Gastrocnemius medialis (tissue), 4 donors: ENCODE measurements around the gene C2orf92. TPM values are rescaled to one million over a fixed set of nuclear protein-coding genes. Genes with fewer than 3 reads are reported as not detected.

Experiments
- ATAC-seq, 2 donors: fragments of 150-250 bp; one replicate each; pipeline ENCODE4 v1.9.1; 2016
- DNase-seq, 2 donors: peaks; one replicate each; pipeline ENCODE4 v3.0.0-alpha.2; 2019
- H3K27ac ChIP-seq, 4 donors: fragments of 200-600 bp; sonication (generic); 1 replicate in 1 of 4; 2 replicates in 3 of 4; pipeline ENCODE4 v1.5.1; 2016 to 2018; ENCODE audit warnings: mild to moderate bottlenecking in 2 of 4, moderate library complexity in 1 of 4
- H3K27me3 ChIP-seq, 3 donors: fragments of 200-600 bp; sonication (generic) in 2 of 3; 1 replicate in 1 of 3; 2 replicates in 2 of 3; pipeline versions ENCODE4 v1.5.1 to v1.6.0; 2016 to 2019; ENCODE audit warnings: mild to moderate bottlenecking in 1 of 3, moderate library complexity in 1 of 3
- H3K36me3 ChIP-seq, 2 donors: fragments of 200-600 bp; sonication (generic) in 1 of 2; one replicate each; pipeline ENCODE4 v1.5.1; 2017 to 2018
- H3K4me1 ChIP-seq, 2 donors: fragments of 200-600 bp; sonication (generic) in 1 of 2; one replicate each; pipeline ENCODE4 v1.5.1; 2016 to 2017; ENCODE audit warnings: mild to moderate bottlenecking in 2 of 2
- H3K4me3 ChIP-seq, 4 donors: fragments of 200-600 bp; sonication (generic) in 3 of 4; 1 replicate in 1 of 4; 2 replicates in 3 of 4; pipeline ENCODE4 v1.5.1; 2016 to 2019; ENCODE audit warnings: mild to moderate bottlenecking in 2 of 4
- H3K9me3 ChIP-seq, 3 donors: fragments of 200-600 bp; sonication (generic) in 2 of 3; 1 replicate in 1 of 3; 2 replicates in 2 of 3; pipeline ENCODE4 v1.5.1; 2016 to 2019
- POLR2A ChIP-seq, 2 donors: fragments of 450-650 bp; IDR thresholded peaks; one replicate each; pipeline ENCODE4 v1.6.1; 2017; ENCODE audit warnings: antibody characterized with exemption in 2 of 2, mild to moderate bottlenecking in 2 of 2, moderate library complexity in 2 of 2
- in situ Hi-C, 4 donors: fragments of 200-750 bp; cut with MboI; loops; one replicate each; pipeline versions ENCODE4 v1.15.0 to v1.8.0; 2017; ENCODE audit warnings: low sequenced_read_pairs in 4 of 4
- intact Hi-C: fragments of 100-400 bp; cut with DNase I; formaldehyde crosslinking; loops from one replicate; pipeline ENCODE4 v1.15.1; 2023; ENCODE audit warnings: low total_unique reads
- total RNA-seq, 4 donors: library from RNA; depleted of rRNA; stranded (reverse); fragments of >200 nt; gene quantifications; one replicate each; pipeline versions ENCODE4 v1.1.0 to v1.2.3, GENCODE V29; 2016
- TF ChIP-seq, protein P1 (sequence below), 5 experiments: fragments of 450-650 bp in 3 of 5; fragments of 200-600 bp in 2 of 5; sonication (generic) in 2 of 5; IDR thresholded peaks in 4 of 5; conservative IDR thresholded peaks in 1 of 5; 1 replicate in 4 of 5; 2 replicates in 1 of 5; pipeline ENCODE4 v1.5.1; 2016 to 2019; ENCODE audit warnings: antibody characterized with exemption in 5 of 5, mild to moderate bottlenecking in 3 of 5, moderate library complexity in 3 of 5

C2orf92 gene
- total RNA-seq, 4 donors from 2014 or later: 0.85 to 4.2 TPM; not detected in 2

DNA sequence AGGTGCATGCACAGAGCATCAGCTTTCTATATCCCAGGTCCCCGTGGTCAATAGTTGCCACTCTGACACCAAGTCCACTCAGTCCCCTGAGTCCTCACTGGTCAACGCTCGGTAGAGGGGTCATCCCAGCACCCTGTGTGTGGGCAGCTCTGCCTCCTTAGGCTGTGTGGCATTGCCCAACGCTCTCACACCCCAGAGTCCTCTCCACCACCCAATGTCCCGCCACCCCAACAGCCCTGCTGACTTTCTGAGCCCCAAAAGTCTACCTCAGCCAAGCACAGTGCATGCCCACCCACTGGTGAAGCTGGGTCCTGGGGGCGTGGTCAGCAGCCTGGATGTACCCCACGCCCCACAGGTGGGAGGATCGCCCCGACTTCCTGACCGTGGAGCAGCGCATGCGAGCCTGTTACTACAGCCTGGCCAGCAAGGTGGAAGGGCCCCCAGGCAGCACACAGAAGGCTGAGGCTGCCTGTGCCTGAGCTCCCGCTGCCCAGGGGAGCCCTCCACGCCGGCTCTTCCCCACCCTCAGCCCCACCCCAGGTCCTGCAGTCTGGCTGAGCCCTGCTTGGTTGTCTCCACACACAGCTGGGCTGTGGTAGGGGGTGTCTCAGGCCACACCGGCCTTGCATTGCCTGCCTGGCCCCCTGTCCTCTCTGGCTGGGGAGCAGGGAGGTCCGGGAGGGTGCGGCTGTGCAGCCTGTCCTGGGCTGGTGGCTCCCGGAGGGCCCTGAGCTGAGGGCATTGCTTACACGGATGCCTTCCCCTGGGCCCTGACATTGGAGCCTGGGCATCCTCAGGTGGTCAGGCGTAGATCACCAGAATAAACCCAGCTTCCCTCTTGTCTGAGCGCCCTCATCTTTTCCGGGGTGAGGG is 69.7 kb downstream of the C2orf92 start:
- H3K4me1 ChIP-seq: no peaks in the 10 kb centered on the region
- no peaks in the 10 kb centered on the region for H3K27me3 ChIP-seq
- intact Hi-C loops (no loop called here), in situ Hi-C loops (no loop called here)
- H3K9me3 ChIP-seq: no peaks in the 10 kb centered on the region
- no peak for ATAC-seq
- no peak for DNase-seq
- TF ChIP-seq, protein P1, sequence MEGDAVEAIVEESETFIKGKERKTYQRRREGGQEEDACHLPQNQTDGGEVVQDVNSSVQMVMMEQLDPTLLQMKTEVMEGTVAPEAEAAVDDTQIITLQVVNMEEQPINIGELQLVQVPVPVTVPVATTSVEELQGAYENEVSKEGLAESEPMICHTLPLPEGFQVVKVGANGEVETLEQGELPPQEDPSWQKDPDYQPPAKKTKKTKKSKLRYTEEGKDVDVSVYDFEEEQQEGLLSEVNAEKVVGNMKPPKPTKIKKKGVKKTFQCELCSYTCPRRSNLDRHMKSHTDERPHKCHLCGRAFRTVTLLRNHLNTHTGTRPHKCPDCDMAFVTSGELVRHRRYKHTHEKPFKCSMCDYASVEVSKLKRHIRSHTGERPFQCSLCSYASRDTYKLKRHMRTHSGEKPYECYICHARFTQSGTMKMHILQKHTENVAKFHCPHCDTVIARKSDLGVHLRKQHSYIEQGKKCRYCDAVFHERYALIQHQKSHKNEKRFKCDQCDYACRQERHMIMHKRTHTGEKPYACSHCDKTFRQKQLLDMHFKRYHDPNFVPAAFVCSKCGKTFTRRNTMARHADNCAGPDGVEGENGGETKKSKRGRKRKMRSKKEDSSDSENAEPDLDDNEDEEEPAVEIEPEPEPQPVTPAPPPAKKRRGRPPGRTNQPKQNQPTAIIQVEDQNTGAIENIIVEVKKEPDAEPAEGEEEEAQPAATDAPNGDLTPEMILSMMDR (IDR thresholded peaks at IDR 0.05 in 4 of 5, conservative IDR thresholded peaks at IDR 0.05 in 1 of 5): no peak
- TF ChIP-seq POLR2A (IDR thresholded peaks at IDR 0.05): no peak
- H3K27ac ChIP-seq: no peak overlapping the region
- H3K4me3 ChIP-seq: no peak overlapping the region
- H3K36me3 ChIP-seq: peaks cover 0 to 7% of the 10 kb centered on the region in 2 donors

DNA sequence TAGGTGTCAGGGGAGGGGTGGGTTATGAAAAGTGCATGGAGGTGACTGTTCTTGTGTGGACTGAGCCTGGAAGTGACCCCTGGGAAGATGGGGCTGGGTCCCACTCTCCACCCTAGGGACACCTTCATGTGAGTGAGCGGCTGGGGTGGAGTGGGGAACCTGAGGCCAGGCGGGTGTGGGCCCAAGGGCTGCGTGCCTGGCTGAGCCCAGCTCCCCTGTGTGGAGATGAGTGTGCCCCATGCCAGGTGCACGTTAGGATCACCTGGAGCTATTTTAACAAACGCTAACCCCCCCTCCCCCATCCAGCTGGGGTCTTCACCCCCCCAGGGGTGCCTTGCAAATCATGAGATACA is 70.4 kb downstream of the C2orf92 start:
- Histone ChIP-seq H3K27ac (no peak overlapping the region), H3K27me3 (no peaks in the 10 kb centered on the region), H3K36me3 (peaks cover 0 to 9% of the 10 kb centered on the region in 2 donors), H3K4me1 (no peaks in the 10 kb centered on the region), H3K9me3 (no peaks in the 10 kb centered on the region), H3K4me3 (no peak overlapping the region)
- DNase-seq: no peak
- in situ Hi-C loops: no loop called here
- intact Hi-C loops: no loop called here
- ATAC-seq: no peak
- TF ChIP-seq, protein P1 (IDR thresholded peaks at IDR 0.05 in 4 of 5, conservative IDR thresholded peaks at IDR 0.05 in 1 of 5): no peak
- TF ChIP-seq POLR2A (IDR thresholded peaks at IDR 0.05): no peak

DNA sequence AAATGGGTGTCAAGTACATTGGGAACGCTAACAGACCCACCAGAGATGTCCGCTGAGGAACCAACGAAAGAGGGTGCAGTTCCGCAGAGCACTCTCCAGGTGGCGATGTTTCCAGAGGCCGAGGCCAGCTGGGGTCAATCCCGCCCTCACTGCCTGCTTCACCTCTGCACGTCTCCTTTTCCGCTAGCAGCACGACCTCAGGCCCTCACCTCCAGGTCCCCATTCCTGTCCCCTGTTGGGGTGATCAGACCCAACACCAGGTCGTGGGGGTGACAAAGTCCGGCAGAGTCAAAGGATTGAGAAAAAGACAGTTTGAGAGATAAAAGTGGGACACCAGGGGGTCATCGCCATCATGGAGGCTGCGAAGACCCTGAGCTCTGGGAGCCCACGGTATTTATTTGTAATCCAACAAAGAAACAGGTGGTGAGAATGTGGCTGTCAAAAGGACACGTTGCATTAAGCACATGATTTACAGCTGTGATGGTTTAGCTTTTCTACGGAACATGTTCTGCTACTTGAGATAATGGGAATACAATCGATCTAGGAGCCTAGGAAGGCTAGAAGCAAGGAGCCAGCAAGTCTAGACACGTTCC is 71.2 kb downstream of the C2orf92 start:
- Histone ChIP-seq H3K27ac (no peak overlapping the region), H3K27me3 (no peaks in the 10 kb centered on the region), H3K4me3 (no peak overlapping the region), H3K4me1 (no peaks in the 10 kb centered on the region), H3K9me3 (no peaks in the 10 kb centered on the region), H3K36me3 (peaks cover 0 to 9% of the 10 kb centered on the region in 2 donors)
- no peak for ATAC-seq
- DNase-seq: peak in 1 of 2 donors; percentile 1
- TF ChIP-seq, protein P1 (IDR thresholded peaks at IDR 0.05 in 4 of 5, conservative IDR thresholded peaks at IDR 0.05 in 1 of 5): peak; percentile 35 to 60 (median 51)
- no peak for TF ChIP-seq POLR2A (IDR thresholded peaks at IDR 0.05)
- in situ Hi-C loops: no loop called here
- intact Hi-C loops: no loop called here

DNA sequence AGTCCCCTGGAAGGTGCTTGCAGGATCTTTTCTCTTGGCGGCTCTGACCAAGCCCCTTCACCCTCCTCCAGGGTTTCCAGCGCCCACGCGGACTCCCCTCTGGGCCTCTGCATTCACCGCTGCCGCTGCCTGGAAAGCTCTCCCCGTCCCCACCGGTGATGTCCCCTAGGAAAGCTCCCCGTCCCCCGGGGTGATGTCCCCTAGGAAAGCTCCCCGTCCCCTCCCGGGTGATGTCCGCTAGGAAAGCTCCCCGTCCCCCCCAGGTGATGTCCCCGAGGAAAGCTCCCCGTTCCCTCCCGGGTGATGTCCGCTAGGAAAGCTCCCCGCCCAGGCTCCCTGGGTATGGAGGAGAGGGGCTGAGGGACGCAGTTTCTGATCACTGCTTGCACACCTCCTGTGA is 71.7 kb downstream of the C2orf92 start:
- Histone ChIP-seq H3K4me3 (no peak overlapping the region), H3K9me3 (no peaks in the 10 kb centered on the region), H3K4me1 (no peaks in the 10 kb centered on the region), H3K27me3 (no peaks in the 10 kb centered on the region), H3K27ac (no peak overlapping the region), H3K36me3 (peaks cover 0 to 9% of the 10 kb centered on the region in 2 donors)
- in situ Hi-C loops (no loop called here), intact Hi-C loops (no loop called here)
- ATAC-seq: no peak
- TF ChIP-seq POLR2A (IDR thresholded peaks at IDR 0.05): no peak
- TF ChIP-seq, protein P1 (IDR thresholded peaks at IDR 0.05 in 4 of 5, conservative IDR thresholded peaks at IDR 0.05 in 1 of 5): no peak
- peak in 1 of 2 donors; percentile 0 for DNase-seq
